HepG2 (cell line): ENCODE measurements around the gene CCDC97. TPM values are rescaled to one million over a fixed set of nuclear protein-coding genes. Genes with fewer than 3 reads are reported as not detected.
"Not testable (repeated sequence)": the region's sequence is repeated elsewhere in the genome, so short reads cannot be mapped to it uniquely, and the experiment has no call there.

Source experiments
- ATAC-seq: fragments of 200-7000 bp; cut with Tn5 transposase; 3 replicates; pipeline ENCODE4 v1.9.1; 2020; ENCODE audit warnings: mild to moderate bottlenecking, moderate library complexity
- BruUV-seq: library from RNA; stranded (reverse); fragments of 400-500 nt; replicated peaks from 2 replicates; lab custom pipeline; 2021; lab: Mats Ljungman, UMichigan
- CTCF ChIA-PET: fragments of 300-600 bp; formaldehyde crosslinking; extraction: SDS; loops from one replicate; lab custom pipeline; 2021; ENCODE audit warnings: low total read pairs, inconsistent platforms, low intra/inter-chr PET ratio; lab: Yijun Ruan, JAX
- POLR2A ChIA-PET: fragments of 350-600 bp; sonication (Branson Sonifier 250); formaldehyde crosslinking; loops from one replicate; lab custom pipeline; 2020; ENCODE audit warnings: antibody characterized with exemption, inconsistent platforms; lab: Yijun Ruan, JAX
- DNase-seq: peaks from one replicate; pipeline ENCODE4 v3.0.0-alpha.2; 2015; ENCODE audit warnings: low spot score
- FAIRE-seq: peaks from 3 replicates; lab custom pipeline; 2011; peaks lifted over from hg19 to GRCh38; lab: Jason Lieb, UNC
- H2AFZ ChIP-seq: one replicate; pipeline ENCODE4 v1.6.1; 2011; ENCODE audit warnings: low read length, inconsistent platforms
- H3K27ac ChIP-seq: fragments of 300-600 bp; 3 replicates; pipeline ENCODE4 v1.8.0; 2011; ENCODE audit warnings: mixed run types, mild to moderate bottlenecking, mixed read lengths, low read length, inconsistent platforms; ENCODE audit not compliant: insufficient read depth; ENCODE audit errors: extremely low read length
- H3K27me3 ChIP-seq, 2 experiments: fragments of 200-600 bp in 1 of 2; 2 replicates in 1 of 2; 3 replicates in 1 of 2; pipeline versions ENCODE4 v1.6.0 to v1.8.0; 2011; ENCODE audit warnings: low read length in 2 of 2, mild to moderate bottlenecking in 2 of 2, moderate library complexity in 2 of 2, inconsistent platforms in 1 of 2; ENCODE audit not compliant: insufficient read depth in 2 of 2, control insufficient read depth in 1 of 2
- H3K36me3 ChIP-seq, 2 experiments: fragments of 200-600 bp in 1 of 2; replicated peaks in 1 of 2; 2 replicates in 1 of 2; 3 replicates in 1 of 2; pipeline versions ENCODE4 v1.5.1 to v1.8.0; 2011; ENCODE audit warnings: low read length in 2 of 2, inconsistent platforms in 1 of 2; ENCODE audit not compliant: insufficient read depth in 2 of 2, control insufficient read depth in 1 of 2
- H3K4me1 ChIP-seq: 2 replicates; pipeline ENCODE4 v1.5.1; 2012; ENCODE audit warnings: low read length, inconsistent platforms; ENCODE audit not compliant: insufficient read depth
- H3K4me2 ChIP-seq: 2 replicates; pipeline ENCODE4 v1.6.0; 2011; ENCODE audit warnings: low read depth, low read length, inconsistent platforms
- H3K4me3 ChIP-seq, 3 experiments: fragments of 200-600 bp in 1 of 3; sonication (generic), shearing (Covaris generic) in 1 of 3; replicated peaks in 1 of 3; 2 replicates each; pipeline ENCODE4 v1.5.1; 2011 to 2016; ENCODE audit warnings: low read length in 3 of 3, inconsistent platforms in 2 of 3, low read depth in 2 of 3, mild to moderate bottlenecking in 2 of 3, control low read depth in 1 of 3, mixed read lengths in 1 of 3; ENCODE audit not compliant: insufficient read depth in 1 of 3
- H3K79me2 ChIP-seq: one replicate; pipeline ENCODE4 v1.6.1; 2011; ENCODE audit warnings: low read length, inconsistent platforms; ENCODE audit not compliant: insufficient read depth
- H3K9ac ChIP-seq: 2 replicates; pipeline ENCODE4 v1.6.0; 2011; ENCODE audit warnings: mild to moderate bottlenecking, low read depth, low read length, inconsistent platforms; ENCODE audit not compliant: insufficient read depth
- H3K9me3 ChIP-seq: 2 replicates; pipeline ENCODE4 v1.5.1; 2012; ENCODE audit warnings: mild to moderate bottlenecking, low read length
- H4K20me1 ChIP-seq: 2 replicates; pipeline ENCODE4 v1.6.0; 2011; ENCODE audit warnings: inconsistent platforms, mild to moderate bottlenecking, low read length, moderate library complexity; ENCODE audit not compliant: insufficient read depth
- HNF1A ChIP-seq, 2 experiments: sonication (generic) in 1 of 2; formaldehyde crosslinking in 1 of 2; IDR thresholded peaks; 2 replicates each; pipeline versions ENCODE4 v1.4.0 to v1.6.1; 2016 to 2020; ENCODE audit warnings: borderline replicate concordance in 1 of 2, low read depth in 1 of 2, mild to moderate bottlenecking in 1 of 2, missing genetic modification reagents in 1 of 2
- WGBS: methylation state at CpG from one replicate; pipeline ENCODE4 v1.1.6; 2017; ENCODE audit warnings: low lambda C conversion rate; 5-methylcytosine and 5-hydroxymethylcytosine counted together
- in situ Hi-C: cut with HindIII; loops from 2 replicates; pipeline ENCODE4 v1.10.0; 2017; ENCODE audit warnings: low pct_unique_long_range_greater_than_20kb; ENCODE audit not compliant: extremely low pct_ligation_motif_present
- intact Hi-C: fragments of 100-400 bp; cut with micrococcal nuclease; formaldehyde crosslinking; loops from one replicate; pipeline ENCODE4 v1.10.0; 2022; ENCODE audit not compliant: unreplicated experiment
- polyA plus RNA-seq, 8 experiments: library from polyadenylated mRNA; depleted of rRNA in 3 of 8; stranded (reverse) in 7 of 8; unstranded in 1 of 8; fragments of >200 nt; fragmentation: Illumina TruSeq in 4 of 8; extraction: Trizol in 4 of 8; gene quantifications; 2 replicates each; pipeline versions ENCODE4 v1.2.1 to v1.2.3, GENCODE V29; 2011 to 2016; ENCODE audit warnings: low read depth in 4 of 8, missing spikeins in 1 of 8, mixed read lengths in 1 of 8; ENCODE audit not compliant: insufficient read depth in 1 of 8
- total RNA-seq, 5 experiments: library from RNA; depleted of rRNA; stranded (reverse); fragments of >200 nt; fragmentation: Illumina TruSeq; extraction: Trizol; gene quantifications; 2 replicates each; pipeline ENCODE4 v1.2.3, GENCODE V29; 2016; ENCODE audit warnings: low read depth in 1 of 5

CCDC97 gene
- total and polyA plus RNA-seq, 2 of the 13 experiments (the other 11 are each of a cell fraction or from before 2014, with no cell fraction given): 6.2 to 7.3 TPM

GRCh38 chr19:41344162-41344561 lies 34.2 kb downstream of the CCDC97 start (continued):
- TF ChIP-seq HNF1A (IDR thresholded peaks at IDR 0.05; ENCODE audit: low read depth): no peak
- no peak for TF ChIP-seq HNF1A (CRISPR knock-in tag; IDR thresholded peaks at IDR 0.05; ENCODE audit: borderline replicate concordance)

- H3K9me3 ChIP-seq, FAIRE-seq, ATAC-seq, DNase-seq, H3K9ac ChIP-seq, H3K27ac ChIP-seq, H3K4me3 ChIP-seq, CTCF ChIA-PET, H3K27me3 ChIP-seq, BruUV-seq, H2AFZ ChIP-seq, in situ Hi-C loops, H3K4me2 ChIP-seq, intact Hi-C loops: not testable (repeated sequence)
- H3K36me3 ChIP-seq: peaks cover 20 to 31% of the 10 kb centered on the region in 2 experiments
- peaks cover 23% of the 10 kb centered on the region for H3K4me1 ChIP-seq
- peaks cover 16% of the 10 kb centered on the region for H3K79me2 ChIP-seq
- peaks cover 12% of the 10 kb centered on the region; the same call in 1 of the 2 replicates for H4K20me1 ChIP-seq
- POLR2A ChIA-PET: interaction anchor here (1.5 kb wide), 1 partner anchor 25 kb away, joined by 4 read pairs; no protein-coding TSS in a partner anchor
- 96% methylated on average over 8 of the region's 9 CpGs for whole genome bisulfite sequencing
Observed at GRCh38 chr19:41346916-41347315, 36.9 kb downstream of the CCDC97 start.
